Activated naive CD8-positive, alpha-beta T cell treated with anti-CD3 and anti-CD28 coated beads, Interleukin-2, amount 10 ng/mL, durations not matched to agents 7 days and 5 days (primary cell): Measurements from ENCODE around the gene BEND3. TPM values are rescaled to one million over a fixed set of nuclear protein-coding genes. Genes with fewer than 3 reads are reported as not detected.

Experiments
- ATAC-seq: fragments of 150-1000 bp; cut with Tn5 transposase; one replicate; pipeline ENCODE4 v1.10.0; 2021; ENCODE audit warnings: low read depth, moderate library complexity
- POLR2A ChIA-PET: fragments of 350-600 bp; sonication (Branson Sonifier 250); formaldehyde crosslinking; loops from one replicate; lab custom pipeline; 2021; ENCODE audit warnings: antibody characterized with exemption; lab: Charles Lee
- DNase-seq: peaks from one replicate; pipeline ENCODE4 v3.0.0; 2021
- H3K27ac Mint-ChIP-seq: one replicate; pipeline ENCODE4 v1.8.0; 2022; ENCODE audit warnings: mild to moderate bottlenecking, mixed read lengths
- H3K27me3 Mint-ChIP-seq: one replicate; pipeline ENCODE4 v1.8.0; 2022; ENCODE audit warnings: mild to moderate bottlenecking, moderate library complexity, mixed read lengths
- H3K36me3 Mint-ChIP-seq: one replicate; pipeline ENCODE4 v1.8.0; 2021; ENCODE audit warnings: mild to moderate bottlenecking, mixed read lengths
- H3K4me1 Mint-ChIP-seq: one replicate; pipeline ENCODE4 v1.8.0; 2021; ENCODE audit warnings: mixed read lengths
- H3K4me3 Mint-ChIP-seq: one replicate; pipeline ENCODE4 v1.8.0; 2022; ENCODE audit warnings: mild to moderate bottlenecking, moderate library complexity, mixed read lengths
- H3K9me3 Mint-ChIP-seq: one replicate; pipeline ENCODE4 v1.8.0; 2021; ENCODE audit warnings: mixed read lengths
- total RNA-seq, 2 experiments: library from RNA; stranded (reverse); gene quantifications; one replicate each; pipeline ENCODE4 v1.2.3, GENCODE V29; 2021

BEND3 gene
- total RNA-seq, 2 experiments from 2014 or later: 2.2 to 2.4 TPM

GRCh38 chr6:107115695-107116327 is 496 bp upstream of the BEND3 start:
- POLR2A ChIA-PET: interaction anchor here (1.1 to 1.5 kb wide), 3 partner anchors 9 to 542 kb away, joined by 3 to 8 read pairs (median 6); partner anchors contain the start of gene MTRES1
- no peak for ATAC-seq
- peak overlapping the region; percentile 80 for H3K4me3 Mint-ChIP-seq
- H3K4me1 Mint-ChIP-seq: peaks cover 14% of the 10 kb centered on the region
- peak; percentile 49 for DNase-seq
- peak overlapping the region; percentile 54 for H3K27ac Mint-ChIP-seq
- H3K9me3 Mint-ChIP-seq: no peaks in the 10 kb centered on the region
- H3K36me3 Mint-ChIP-seq: no peaks in the 10 kb centered on the region
- peaks cover 23% of the 10 kb centered on the region for H3K27me3 Mint-ChIP-seq

GRCh38 chr6:107114213-107114925 is 946 bp downstream of the BEND3 start:
- peak overlapping the region; percentile 45 for H3K27ac Mint-ChIP-seq
- H3K27me3 Mint-ChIP-seq: peaks cover 23% of the 10 kb centered on the region
- POLR2A ChIA-PET: interaction anchor here (0.6 to 1.5 kb wide), 4 partner anchors 50 to 1468 kb away, joined by 3 to 11 read pairs (median 4); partner anchors contain the start of gene MTRES1
- H3K36me3 Mint-ChIP-seq: peaks cover 1% of the 10 kb centered on the region
- ATAC-seq (peak; percentile 71), DNase-seq (peak; percentile 88)
- H3K4me1 Mint-ChIP-seq: peaks cover 14% of the 10 kb centered on the region
- peak overlapping the region; percentile 79 for H3K4me3 Mint-ChIP-seq
- no peaks in the 10 kb centered on the region for H3K9me3 Mint-ChIP-seq

DNA sequence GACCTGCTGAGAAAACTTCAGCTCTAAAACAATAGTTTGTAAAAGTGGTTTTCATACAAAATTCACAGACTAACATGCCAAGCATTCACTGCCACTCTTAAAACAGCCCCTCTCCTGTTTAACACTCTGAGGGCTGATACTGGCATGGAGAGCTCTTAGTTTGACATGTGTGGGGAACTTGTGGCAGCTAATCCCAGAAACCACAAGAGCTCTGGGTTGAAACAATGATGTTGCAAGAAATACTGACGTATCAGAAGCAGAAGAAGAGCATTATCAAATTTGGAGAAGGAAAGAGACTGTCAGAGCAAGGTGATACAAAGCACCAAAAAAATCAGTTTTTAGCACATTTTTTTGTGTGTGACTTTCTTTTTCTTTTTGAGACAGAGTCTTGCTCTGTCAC is 5.1 kb downstream of the BEND3 start:
- POLR2A ChIA-PET: no interaction called here
- ATAC-seq (no peak), DNase-seq (no peak)
- no peaks in the 10 kb centered on the region for H3K9me3 Mint-ChIP-seq
- no peaks in the 10 kb centered on the region for H3K27me3 Mint-ChIP-seq
- H3K4me1 Mint-ChIP-seq: peaks cover 6% of the 10 kb centered on the region
- H3K36me3 Mint-ChIP-seq: peaks cover 1% of the 10 kb centered on the region
- H3K27ac Mint-ChIP-seq: no peak overlapping the region
- H3K4me3 Mint-ChIP-seq: no peak overlapping the region

- no peak overlapping the region for H3K4me3 Mint-ChIP-seq
- H3K27me3 Mint-ChIP-seq: no peaks in the 10 kb centered on the region
- peaks cover 1% of the 10 kb centered on the region for H3K36me3 Mint-ChIP-seq
- no peak for ATAC-seq
- no peak for DNase-seq
- H3K4me1 Mint-ChIP-seq: peaks cover 2% of the 10 kb centered on the region
- no peaks in the 10 kb centered on the region for H3K9me3 Mint-ChIP-seq
- POLR2A ChIA-PET: no interaction called here
- H3K27ac Mint-ChIP-seq: no peak overlapping the region
Measured at GRCh38 chr6:107108201-107108890, 7.0 kb downstream of the BEND3 start.

DNA sequence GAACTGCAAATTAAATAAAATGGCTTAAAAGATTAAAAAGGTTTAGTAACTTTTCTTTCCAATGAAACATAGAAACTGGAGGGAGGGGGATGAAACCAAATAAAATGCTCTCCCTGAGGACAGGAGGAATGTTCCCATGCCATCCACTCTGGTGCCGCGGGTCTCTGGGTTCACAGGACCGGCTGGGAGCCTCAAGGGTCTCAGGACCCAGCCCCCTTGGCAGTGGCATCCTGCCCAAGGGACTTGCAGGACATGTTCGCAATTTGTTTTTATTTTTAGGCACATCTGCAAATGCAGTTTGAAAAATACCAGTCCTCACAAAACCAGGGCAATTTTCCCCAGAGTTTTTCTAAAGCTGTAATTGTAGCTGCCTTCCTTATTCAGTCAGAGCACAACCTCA is 7.5 kb downstream of the BEND3 start:
- Mint-ChIP-seq H3K27me3 (no peaks in the 10 kb centered on the region), H3K9me3 (no peaks in the 10 kb centered on the region), H3K27ac (no peak overlapping the region), H3K4me1 (peaks cover 2% of the 10 kb centered on the region), H3K4me3 (no peak overlapping the region), H3K36me3 (peaks cover 1% of the 10 kb centered on the region)
- POLR2A ChIA-PET: no interaction called here
- DNase-seq: no peak
- ATAC-seq: no peak

- no peak for DNase-seq
- Mint-ChIP-seq H3K4me1 (peaks cover 2% of the 10 kb centered on the region), H3K9me3 (no peaks in the 10 kb centered on the region), H3K27ac (no peak overlapping the region), H3K4me3 (no peak overlapping the region), H3K36me3 (peaks cover 1% of the 10 kb centered on the region), H3K27me3 (no peaks in the 10 kb centered on the region)
- ATAC-seq: no peak
- POLR2A ChIA-PET: no interaction called here
Measured at GRCh38 chr6:107106165-107106564, 9.2 kb downstream of the BEND3 start.

DNA sequence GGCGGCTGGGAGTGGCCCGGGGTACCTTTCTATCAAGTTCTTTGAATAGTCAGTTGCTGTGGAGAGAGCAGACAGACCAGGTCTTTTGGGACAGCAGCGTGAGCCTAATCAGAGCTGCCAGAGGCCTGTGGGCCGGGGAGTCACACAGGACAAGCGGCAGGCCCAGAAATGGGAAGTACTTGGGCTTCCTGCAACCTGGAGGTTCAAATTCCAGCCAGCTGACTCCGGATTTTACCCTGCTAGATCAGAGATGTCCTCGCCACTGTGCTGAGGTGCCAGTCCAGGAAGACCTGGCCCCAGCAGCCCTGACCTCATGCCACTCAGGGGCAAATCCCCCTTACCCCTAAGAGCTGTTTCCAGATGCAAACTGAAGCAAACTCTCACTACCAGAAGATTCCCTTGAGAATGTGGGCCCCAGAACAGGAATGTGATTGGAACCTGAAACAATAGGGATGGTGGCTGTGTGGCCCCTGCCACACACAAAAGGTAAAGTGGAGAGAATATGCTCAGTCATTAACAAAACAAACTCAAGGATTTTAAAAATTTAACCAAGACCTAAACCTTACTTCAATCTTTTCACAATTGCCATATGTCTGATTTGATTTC is 9.7 kb downstream of the BEND3 start:
- no peaks in the 10 kb centered on the region for H3K9me3 Mint-ChIP-seq

DNA sequence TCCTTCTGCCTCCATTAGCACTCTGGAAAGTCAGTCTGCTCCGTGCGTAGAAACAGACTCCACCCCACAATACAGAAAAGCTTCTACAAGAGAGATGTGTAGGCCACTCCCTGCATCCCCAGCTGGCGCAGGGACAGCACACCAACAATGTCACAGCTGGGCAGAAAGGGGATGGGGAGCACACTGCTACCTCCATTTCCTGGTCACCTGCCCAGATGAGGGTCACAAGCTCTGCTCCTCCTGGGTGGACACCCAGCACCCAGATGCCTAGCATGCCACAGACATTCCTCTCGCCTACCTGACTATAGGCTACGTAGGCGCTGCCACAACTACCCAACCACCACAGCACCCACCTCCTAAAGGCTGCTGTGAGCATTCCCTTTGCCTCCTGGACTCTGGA is 12.2 kb downstream of the BEND3 start:
- no peak overlapping the region for H3K4me3 Mint-ChIP-seq
- H3K4me1 Mint-ChIP-seq: peaks cover 5% of the 10 kb centered on the region
- H3K9me3 Mint-ChIP-seq: no peaks in the 10 kb centered on the region
- no peak overlapping the region for H3K27ac Mint-ChIP-seq
- no peak for DNase-seq
- no peak for ATAC-seq
- POLR2A ChIA-PET: interaction anchor here (0.7 kb wide), 1 partner anchor 198 kb away, joined by 3 read pairs; no protein-coding TSS in a partner anchor
- no peaks in the 10 kb centered on the region for H3K36me3 Mint-ChIP-seq
- H3K27me3 Mint-ChIP-seq: no peaks in the 10 kb centered on the region

More for the DNA sequence above, 9.7 kb downstream of the BEND3 start:
- DNase-seq (no peak), ATAC-seq (no peak)
- Mint-ChIP-seq H3K27ac (no peak overlapping the region), H3K4me1 (peaks cover 2% of the 10 kb centered on the region), H3K4me3 (no peak overlapping the region), H3K36me3 (peaks cover 1% of the 10 kb centered on the region), H3K27me3 (no peaks in the 10 kb centered on the region)
- POLR2A ChIA-PET: no interaction called here

- ATAC-seq: no peak
- no peak overlapping the region for H3K27ac Mint-ChIP-seq
- no peaks in the 10 kb centered on the region for H3K27me3 Mint-ChIP-seq
- no peak overlapping the region for H3K4me3 Mint-ChIP-seq
- H3K36me3 Mint-ChIP-seq: peaks cover 2% of the 10 kb centered on the region
- POLR2A ChIA-PET: no interaction called here
- no peaks in the 10 kb centered on the region for H3K9me3 Mint-ChIP-seq
- peaks cover 5% of the 10 kb centered on the region for H3K4me1 Mint-ChIP-seq
- no peak for DNase-seq
Measured at GRCh38 chr6:107102414-107102805, 12.9 kb downstream of the BEND3 start.

- Mint-ChIP-seq H3K36me3 (peaks cover 2% of the 10 kb centered on the region), H3K4me3 (no peak overlapping the region), H3K9me3 (no peaks in the 10 kb centered on the region), H3K4me1 (peaks cover 5% of the 10 kb centered on the region), H3K27me3 (no peaks in the 10 kb centered on the region), H3K27ac (no peak overlapping the region)
- DNase-seq (no peak), ATAC-seq (no peak)
- POLR2A ChIA-PET: no interaction called here
Measured at GRCh38 chr6:107101686-107102413, 13.5 kb downstream of the BEND3 start.

- DNase-seq (no peak), ATAC-seq (no peak)
- POLR2A ChIA-PET: no interaction called here
- no peak overlapping the region for H3K4me3 Mint-ChIP-seq
- H3K27ac Mint-ChIP-seq: no peak overlapping the region
- H3K9me3 Mint-ChIP-seq: no peaks in the 10 kb centered on the region
- no peaks in the 10 kb centered on the region for H3K27me3 Mint-ChIP-seq
- H3K4me1 Mint-ChIP-seq: peaks cover 5% of the 10 kb centered on the region
- H3K36me3 Mint-ChIP-seq: peaks cover 2% of the 10 kb centered on the region
Measured at GRCh38 chr6:107101211-107101610, 14.1 kb downstream of the BEND3 start.

DNA sequence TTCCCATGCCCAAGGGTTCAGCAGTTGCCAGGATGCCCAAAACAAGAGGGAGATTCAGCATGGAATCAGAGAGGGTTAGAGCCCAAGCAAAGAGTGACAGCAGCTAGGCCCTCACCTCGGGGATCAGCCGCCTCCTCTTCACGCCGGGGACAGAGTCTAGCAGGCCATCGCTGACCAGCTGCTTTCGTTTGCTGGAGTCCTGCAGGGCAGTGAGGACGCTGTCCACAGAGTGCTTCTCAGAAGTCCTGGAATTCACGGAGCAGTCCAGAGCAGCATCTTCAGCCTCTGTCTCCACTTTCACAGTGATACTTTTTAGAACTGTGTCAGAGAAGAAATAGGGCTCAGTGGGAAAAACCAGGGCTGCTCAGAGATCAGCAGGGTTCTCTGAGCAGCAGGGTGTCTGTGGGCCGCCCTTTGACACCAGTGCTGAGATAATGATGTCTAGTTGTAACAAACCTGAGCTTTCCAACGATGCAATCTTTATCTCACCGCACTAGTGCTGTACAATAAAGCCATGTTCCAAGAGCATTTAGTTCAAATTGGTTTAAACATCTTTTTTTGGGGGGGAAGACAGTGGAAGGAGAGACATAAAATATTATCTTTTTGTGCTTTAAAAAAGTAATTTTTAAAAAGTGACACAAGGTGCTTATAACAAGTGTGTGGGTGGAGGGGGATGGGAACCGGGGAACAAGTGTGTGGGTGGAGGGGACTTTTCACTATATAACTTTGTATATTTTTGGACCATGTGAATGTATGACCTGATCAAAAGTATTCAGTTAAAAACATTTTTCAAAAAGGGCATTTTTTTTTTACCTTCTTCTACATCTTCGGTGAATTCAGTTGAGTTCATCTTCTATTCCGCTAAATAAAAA is 16.6 kb downstream of the BEND3 start:
- Mint-ChIP-seq H3K27ac (no peak overlapping the region), H3K4me3 (no peak overlapping the region), H3K27me3 (no peaks in the 10 kb centered on the region), H3K36me3 (peaks cover 2% of the 10 kb centered on the region), H3K9me3 (no peaks in the 10 kb centered on the region), H3K4me1 (peaks cover 3% of the 10 kb centered on the region)
- ATAC-seq (no peak), DNase-seq (no peak)
- POLR2A ChIA-PET: interaction anchor here (0.5 kb wide), 1 partner anchor 67 kb away, joined by 3 read pairs; no protein-coding TSS in a partner anchor
